SU-DHL-6 (cell line): ENCODE data around the gene CACNB2.

Experiments used
- H2AFZ ChIP-seq: fragments of 200-600 bp; sonication (generic); 2 replicates; pipeline ENCODE4 v1.6.1; 2014; ENCODE audit warnings: low read depth, mild to moderate bottlenecking, moderate library complexity, mixed read lengths, antibody characterized with exemption, low read length; ENCODE audit not compliant: severe bottlenecking
- H3F3A ChIP-seq: fragments of 200-600 bp; shearing (Covaris generic); 2 replicates; pipeline ENCODE4 v1.6.0; 2016; ENCODE audit warnings: antibody characterized with exemption, mild to moderate bottlenecking; ENCODE audit not compliant: insufficient read depth
- H3K27ac ChIP-seq: fragments of 200-600 bp; sonication (generic); 2 replicates; pipeline ENCODE4 v1.5.1; 2016; ENCODE audit warnings: low read depth, mild to moderate bottlenecking, low read length, moderate library complexity, mixed read lengths
- H3K27me3 ChIP-seq: fragments of 200-600 bp; sonication (generic), shearing (Covaris generic); 2 replicates; pipeline ENCODE4 v1.6.0; 2014; ENCODE audit warnings: mild to moderate bottlenecking, low read length
- H3K36me3 ChIP-seq: fragments of 200-600 bp; sonication (generic); 2 replicates; pipeline ENCODE4 v1.6.1; 2014; ENCODE audit warnings: mild to moderate bottlenecking, low read length, mixed read lengths
- H3K4me2 ChIP-seq: fragments of 300-600, 200-600 bp; shearing (Covaris generic), sonication (generic); 2 replicates; pipeline ENCODE4 v1.6.0; 2014; ENCODE audit warnings: low read length, low read depth, mild to moderate bottlenecking; ENCODE audit not compliant: poor library complexity, severe bottlenecking
- H3K4me3 ChIP-seq: fragments of 200-600 bp; sonication (generic); 2 replicates; pipeline ENCODE4 v1.5.1; 2014; ENCODE audit warnings: antibody characterized with exemption, low read length, mild to moderate bottlenecking, mixed read lengths; ENCODE audit not compliant: insufficient read depth, poor library complexity, severe bottlenecking
- H3K79me2 ChIP-seq: fragments of 200-600 bp; sonication (generic); 2 replicates; pipeline ENCODE4 v1.6.1; 2014; ENCODE audit warnings: mild to moderate bottlenecking, low read length, moderate library complexity; ENCODE audit not compliant: insufficient read depth
- H3K9ac ChIP-seq: fragments of 200-600 bp; sonication (generic); 2 replicates; pipeline ENCODE4 v1.7.0; 2014; ENCODE audit warnings: mild to moderate bottlenecking, low read length
- H3K9me2 ChIP-seq: fragments of 200-600 bp; sonication (generic); replicated peaks from 2 replicates; pipeline ENCODE4 v1.6.1; 2014; ENCODE audit warnings: low read length; ENCODE audit not compliant: insufficient read depth
- H3K9me3 ChIP-seq: fragments of 200-600 bp; sonication (generic); 2 replicates; pipeline ENCODE4 v1.6.1; 2014; ENCODE audit warnings: low read length, mixed read lengths; ENCODE audit not compliant: insufficient read depth
- H4K20me1 ChIP-seq: fragments of 200-600 bp; sonication (generic); 2 replicates; pipeline ENCODE4 v1.6.1; 2014; ENCODE audit warnings: low read depth, mild to moderate bottlenecking, antibody characterized with exemption, low read length, moderate library complexity, mixed read lengths
- EZH2phosphoT487 ChIP-seq: fragments of 200-600 bp; sonication (generic), shearing (Covaris generic); conservative IDR thresholded peaks from 2 replicates; pipeline ENCODE4 v1.6.1; 2018; ENCODE audit warnings: mild to moderate bottlenecking, antibody characterized with exemption, low read length, moderate library complexity, mixed read lengths
- TF ChIP-seq, protein P1 (sequence below): fragments of 200-600 bp; sonication (generic); IDR thresholded peaks from one replicate; pipeline ENCODE4 v1.5.1; 2017; ENCODE audit warnings: antibody characterized with exemption, mild to moderate bottlenecking, low read length, moderate library complexity; ENCODE audit not compliant: insufficient read depth, poor library complexity, severe bottlenecking

Gene CACNB2

DNA sequence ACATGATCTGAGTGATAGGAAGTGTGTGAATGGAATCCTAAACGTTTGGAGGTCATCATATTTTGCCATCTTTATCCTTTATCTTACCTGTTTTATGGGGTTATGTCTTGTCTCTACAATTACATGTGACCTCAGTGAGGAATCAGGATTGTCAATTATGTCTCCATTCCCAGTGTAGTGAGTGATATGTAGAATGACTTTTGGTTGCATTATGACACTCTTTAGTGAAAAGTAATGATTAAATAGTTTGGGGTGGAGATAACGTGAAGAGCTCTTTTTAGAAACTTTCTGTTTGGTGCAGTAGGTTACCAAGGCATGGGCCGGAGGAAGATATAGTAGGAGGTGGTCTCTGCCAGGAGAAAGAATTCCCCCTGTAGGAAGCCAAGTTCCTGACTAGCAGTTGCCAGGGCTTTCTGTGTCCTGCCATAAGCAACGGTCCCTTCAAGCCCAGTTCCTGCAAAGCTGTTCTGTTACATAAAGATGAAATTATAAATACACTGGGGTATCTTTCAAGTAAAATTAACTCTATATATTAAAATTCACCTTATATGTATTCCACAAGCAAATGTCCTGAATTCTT, 282.9 kb downstream of the CACNB2 start:
- Histone ChIP-seq H3K9me2 (no peaks in the 10 kb centered on the region), H3K9me3 (no peaks in the 10 kb centered on the region), H3K4me2 (no peak overlapping the region), H2AFZ (no peak overlapping the region), H3K9ac (no peak overlapping the region), H3F3A (no peaks in the 10 kb centered on the region), H3K27me3 (no peaks in the 10 kb centered on the region), H3K4me3 (no peak overlapping the region), H4K20me1 (no peaks in the 10 kb centered on the region), H3K27ac (no peak overlapping the region), H3K36me3 (no peaks in the 10 kb centered on the region), H3K79me2 (no peaks in the 10 kb centered on the region)
- TF ChIP-seq EZH2phosphoT487 = no peak
- TF ChIP-seq, protein P1, sequence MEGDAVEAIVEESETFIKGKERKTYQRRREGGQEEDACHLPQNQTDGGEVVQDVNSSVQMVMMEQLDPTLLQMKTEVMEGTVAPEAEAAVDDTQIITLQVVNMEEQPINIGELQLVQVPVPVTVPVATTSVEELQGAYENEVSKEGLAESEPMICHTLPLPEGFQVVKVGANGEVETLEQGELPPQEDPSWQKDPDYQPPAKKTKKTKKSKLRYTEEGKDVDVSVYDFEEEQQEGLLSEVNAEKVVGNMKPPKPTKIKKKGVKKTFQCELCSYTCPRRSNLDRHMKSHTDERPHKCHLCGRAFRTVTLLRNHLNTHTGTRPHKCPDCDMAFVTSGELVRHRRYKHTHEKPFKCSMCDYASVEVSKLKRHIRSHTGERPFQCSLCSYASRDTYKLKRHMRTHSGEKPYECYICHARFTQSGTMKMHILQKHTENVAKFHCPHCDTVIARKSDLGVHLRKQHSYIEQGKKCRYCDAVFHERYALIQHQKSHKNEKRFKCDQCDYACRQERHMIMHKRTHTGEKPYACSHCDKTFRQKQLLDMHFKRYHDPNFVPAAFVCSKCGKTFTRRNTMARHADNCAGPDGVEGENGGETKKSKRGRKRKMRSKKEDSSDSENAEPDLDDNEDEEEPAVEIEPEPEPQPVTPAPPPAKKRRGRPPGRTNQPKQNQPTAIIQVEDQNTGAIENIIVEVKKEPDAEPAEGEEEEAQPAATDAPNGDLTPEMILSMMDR = no peak

DNA sequence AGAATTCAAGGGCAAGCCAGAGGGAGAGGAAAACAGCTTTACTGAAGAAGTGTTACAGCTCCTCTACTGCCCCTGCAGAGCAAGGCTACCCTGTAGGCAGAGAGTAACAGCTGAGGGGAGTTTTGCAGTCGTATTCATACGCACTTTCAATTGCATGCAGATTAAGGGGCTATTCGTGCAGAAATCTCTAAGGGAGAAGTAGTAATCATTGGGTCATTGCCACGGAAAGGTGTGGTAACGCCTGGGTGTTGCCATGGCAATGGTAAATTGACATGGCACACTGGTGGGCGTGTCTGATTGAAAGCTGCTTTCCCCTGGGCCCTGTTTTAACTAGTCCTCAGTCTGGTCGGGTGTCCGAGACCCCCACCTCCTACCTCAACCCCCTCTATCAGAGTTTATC, 284.0 kb downstream of the CACNB2 start:
- Histone ChIP-seq H3K27me3 (no peaks in the 10 kb centered on the region), H4K20me1 (no peaks in the 10 kb centered on the region), H3K9me3 (no peaks in the 10 kb centered on the region), H3K27ac (no peak overlapping the region), H3F3A (no peaks in the 10 kb centered on the region), H3K4me3 (no peak overlapping the region), H2AFZ (no peak overlapping the region), H3K79me2 (no peaks in the 10 kb centered on the region), H3K4me2 (no peak overlapping the region), H3K9ac (no peak overlapping the region), H3K36me3 (no peaks in the 10 kb centered on the region), H3K9me2 (no peaks in the 10 kb centered on the region)
- TF ChIP-seq, protein P1 = no peak
- no peak for TF ChIP-seq EZH2phosphoT487

DNA sequence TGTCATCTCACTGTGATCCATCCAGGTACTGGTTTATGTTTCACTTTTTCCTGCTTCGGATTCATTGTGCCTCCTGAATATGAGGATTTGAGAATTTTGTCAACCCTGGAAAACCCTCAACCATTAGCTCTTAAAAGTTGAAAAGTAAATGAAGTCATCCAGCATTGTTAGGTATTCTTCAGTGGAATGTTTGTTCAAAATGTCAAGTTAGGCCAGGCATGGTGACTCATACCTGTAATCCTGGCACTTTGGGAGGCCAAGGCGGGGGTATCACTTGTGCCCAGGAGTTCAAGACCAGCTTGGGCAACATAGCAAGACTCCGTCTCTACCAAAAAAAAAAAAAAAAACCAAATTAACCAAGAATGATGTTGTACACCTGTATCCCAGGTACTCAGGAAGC, 289.1 kb downstream of the CACNB2 start:
- no peaks in the 10 kb centered on the region for H3F3A ChIP-seq
- no peak overlapping the region for H3K4me2 ChIP-seq
- no peak overlapping the region for H2AFZ ChIP-seq
- H3K36me3 ChIP-seq = no peaks in the 10 kb centered on the region
- H3K27me3 ChIP-seq = no peaks in the 10 kb centered on the region
- no peak for TF ChIP-seq EZH2phosphoT487
- TF ChIP-seq, protein P1 = no peak
- no peaks in the 10 kb centered on the region for H3K9me3 ChIP-seq
- H3K4me3 ChIP-seq = no peak overlapping the region
- H3K9ac ChIP-seq = no peak overlapping the region
- H3K9me2 ChIP-seq = no peaks in the 10 kb centered on the region
- H3K79me2 ChIP-seq = no peaks in the 10 kb centered on the region
- H4K20me1 ChIP-seq = no peaks in the 10 kb centered on the region
- H3K27ac ChIP-seq = no peak overlapping the region
